OCI-LY7 (cell line): ENCODE results near the gene DTHD1.

ENCODE experiments used
- EZH2phosphoT487 ChIP-seq: fragments of 200-600 bp; sonication (generic); IDR thresholded peaks from 2 replicates; pipeline ENCODE4 v1.6.1; 2018; ENCODE audit warnings: low read depth, borderline replicate concordance, mild to moderate bottlenecking, mixed run types, antibody characterized with exemption, low read length, moderate library complexity, mixed read lengths
- TF ChIP-seq, protein P1 (sequence below): fragments of 200-600 bp; sonication (generic); conservative IDR thresholded peaks from 2 replicates; pipeline ENCODE4 v1.5.1; 2014; ENCODE audit warnings: mild to moderate bottlenecking, antibody characterized with exemption, low read length, moderate library complexity, mixed read lengths

DNA sequence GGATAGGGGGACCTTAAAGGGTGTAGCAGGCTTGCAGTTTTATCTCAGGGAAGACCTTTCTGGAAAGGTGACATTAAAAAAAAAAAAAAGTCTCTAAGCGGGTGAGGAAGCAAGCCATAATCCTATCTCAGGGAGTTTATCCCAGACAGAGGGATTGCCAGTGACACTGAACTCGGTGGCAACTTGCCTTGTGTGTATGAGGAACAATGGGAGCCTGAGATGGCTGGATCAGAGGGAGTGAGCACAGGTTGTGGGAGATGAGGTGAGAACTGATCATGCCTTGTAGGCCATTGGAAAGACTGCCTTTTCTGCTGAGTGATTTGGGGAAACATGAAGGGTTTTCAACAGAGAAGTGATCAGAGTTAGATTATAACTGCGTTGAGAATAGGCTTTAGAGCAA, 31.1 kb downstream of the DTHD1 start:
- TF ChIP-seq, protein P1, sequence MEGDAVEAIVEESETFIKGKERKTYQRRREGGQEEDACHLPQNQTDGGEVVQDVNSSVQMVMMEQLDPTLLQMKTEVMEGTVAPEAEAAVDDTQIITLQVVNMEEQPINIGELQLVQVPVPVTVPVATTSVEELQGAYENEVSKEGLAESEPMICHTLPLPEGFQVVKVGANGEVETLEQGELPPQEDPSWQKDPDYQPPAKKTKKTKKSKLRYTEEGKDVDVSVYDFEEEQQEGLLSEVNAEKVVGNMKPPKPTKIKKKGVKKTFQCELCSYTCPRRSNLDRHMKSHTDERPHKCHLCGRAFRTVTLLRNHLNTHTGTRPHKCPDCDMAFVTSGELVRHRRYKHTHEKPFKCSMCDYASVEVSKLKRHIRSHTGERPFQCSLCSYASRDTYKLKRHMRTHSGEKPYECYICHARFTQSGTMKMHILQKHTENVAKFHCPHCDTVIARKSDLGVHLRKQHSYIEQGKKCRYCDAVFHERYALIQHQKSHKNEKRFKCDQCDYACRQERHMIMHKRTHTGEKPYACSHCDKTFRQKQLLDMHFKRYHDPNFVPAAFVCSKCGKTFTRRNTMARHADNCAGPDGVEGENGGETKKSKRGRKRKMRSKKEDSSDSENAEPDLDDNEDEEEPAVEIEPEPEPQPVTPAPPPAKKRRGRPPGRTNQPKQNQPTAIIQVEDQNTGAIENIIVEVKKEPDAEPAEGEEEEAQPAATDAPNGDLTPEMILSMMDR = no peak
- TF ChIP-seq EZH2phosphoT487 = no peak
